GM23338 (cell line): ENCODE results near the gene GNAI1.

Source experiments
- CREB1 ChIP-seq: fragments of 250-450 bp; sonication (Bioruptor Pico); IDR thresholded peaks from 2 replicates; pipeline ENCODE4 v1.5.0; 2020; ENCODE audit warnings: low read depth, mild to moderate bottlenecking, moderate library complexity
- CTCF ChIP-seq, 2 experiments: fragments of 200-600 bp in 1 of 2; sonication (generic) in 1 of 2; conservative IDR thresholded peaks; 2 replicates each; pipeline versions ENCODE4 v1.5.1 to v1.6.1; 2016 to 2017; ENCODE audit warnings: antibody characterized with exemption in 2 of 2, low read depth in 2 of 2, mild to moderate bottlenecking in 2 of 2, moderate library complexity in 1 of 2
- EZH2phosphoT487 ChIP-seq: fragments of 200-600 bp; sonication (generic); IDR thresholded peaks from one replicate; pipeline ENCODE4 v1.8.1; 2018; ENCODE audit warnings: antibody characterized with exemption; ENCODE audit not compliant: unreplicated experiment
- POLR2AphosphoS5 ChIP-seq: IDR thresholded peaks from 2 replicates; pipeline ENCODE4 v1.6.1; 2016; ENCODE audit warnings: antibody characterized with exemption, low read depth

GRCh38 chr7:80100254-80100653, 34.4 kb upstream of the GNAI1 start:
- no peak for TF ChIP-seq POLR2AphosphoS5
- no peak for TF ChIP-seq CTCF (conservative IDR thresholded peaks at IDR 0.05; ENCODE audit: low read depth in 2 of 2)
- no peak for TF ChIP-seq EZH2phosphoT487
- TF ChIP-seq CREB1 (CRISPR knock-in tag): no peak
